Smooth muscle cell (in vitro differentiated cells): ENCODE data around the gene RPP40. TPM values are rescaled to one million over a fixed set of nuclear protein-coding genes. Genes with fewer than 3 reads are reported as not detected.

Experiments used
- DNase-seq: peaks from one replicate; lab custom pipeline; 2025; ENCODE audit not compliant: unreplicated experiment; lab: John Stamatoyannopoulos, UW
- H2AFZ ChIP-seq: fragments of 200-600 bp; sonication (generic); 2 replicates; pipeline ENCODE4 v1.6.0; 2016; ENCODE audit warnings: antibody characterized with exemption, low read depth, mild to moderate bottlenecking
- H3F3A ChIP-seq: fragments of 200-600 bp; sonication (generic); 2 replicates; pipeline ENCODE4 v1.6.0; 2017; ENCODE audit warnings: antibody characterized with exemption, low read depth
- H3K27ac ChIP-seq: fragments of 200-600 bp; sonication (generic); 2 replicates; pipeline ENCODE4 v1.5.1; 2016; ENCODE audit warnings: low read depth, mild to moderate bottlenecking
- H3K27me3 ChIP-seq: fragments of 200-600 bp; sonication (generic); 2 replicates; pipeline ENCODE4 v1.6.1; 2016; ENCODE audit warnings: low read depth, mild to moderate bottlenecking
- H3K36me3 ChIP-seq: fragments of 200-600 bp; sonication (generic); 2 replicates; pipeline ENCODE4 v1.5.1; 2016; ENCODE audit warnings: low read depth
- H3K4me1 ChIP-seq: fragments of 200-600 bp; sonication (generic); 2 replicates; pipeline ENCODE4 v1.5.1; 2016; ENCODE audit warnings: low read depth
- H3K4me2 ChIP-seq: fragments of 200-600 bp; sonication (generic); 2 replicates; pipeline ENCODE4 v1.6.0; 2016; ENCODE audit warnings: mild to moderate bottlenecking
- H3K4me3 ChIP-seq: fragments of 200-600 bp; sonication (generic); 2 replicates; pipeline ENCODE4 v1.5.1; 2016; ENCODE audit warnings: mild to moderate bottlenecking
- H3K79me2 ChIP-seq: fragments of 200-600 bp; sonication (generic); 2 replicates; pipeline ENCODE4 v1.6.0; 2016; ENCODE audit warnings: low read depth, mild to moderate bottlenecking
- H3K9ac ChIP-seq: fragments of 200-600 bp; sonication (generic); 2 replicates; pipeline ENCODE4 v1.6.0; 2016; ENCODE audit warnings: low read depth
- H3K9me3 ChIP-seq: fragments of 200-600 bp; sonication (generic); replicated peaks from 2 replicates; pipeline ENCODE4 v1.5.1; 2016; ENCODE audit warnings: low read depth
- H4K20me1 ChIP-seq: fragments of 200-600 bp; sonication (generic); 2 replicates; pipeline ENCODE4 v1.6.0; 2016; ENCODE audit warnings: low read depth
- CTCF ChIP-seq: fragments of 200-600 bp; sonication (generic); IDR thresholded peaks from 2 replicates; pipeline ENCODE4 v1.5.1; 2017; ENCODE audit warnings: borderline replicate concordance, mild to moderate bottlenecking, antibody characterized with exemption; ENCODE audit not compliant: insufficient read depth, poor library complexity, severe bottlenecking
- WGBS: methylation state at CpG from one replicate; pipeline ENCODE4 v1.1.7; 2016; ENCODE audit warnings: low lambda C conversion rate; 5-methylcytosine and 5-hydroxymethylcytosine counted together
- polyA plus RNA-seq: library from polyadenylated mRNA; unstranded; fragments of >200 nt; fragmentation: Nextera tagmentation; extraction: Ambion mirVana; gene quantifications from 2 replicates; pipeline ENCODE4 v1.2.1, GENCODE V29; 2016
- total RNA-seq: library from RNA; depleted of rRNA; stranded (reverse); fragments of >200 nt; gene quantifications from 2 replicates; pipeline ENCODE4 v1.2.3, GENCODE V29; 2014

Gene RPP40
- total and polyA plus RNA-seq, 2 experiments from 2014 or later, result 6.7 to 7.7 TPM

DNA sequence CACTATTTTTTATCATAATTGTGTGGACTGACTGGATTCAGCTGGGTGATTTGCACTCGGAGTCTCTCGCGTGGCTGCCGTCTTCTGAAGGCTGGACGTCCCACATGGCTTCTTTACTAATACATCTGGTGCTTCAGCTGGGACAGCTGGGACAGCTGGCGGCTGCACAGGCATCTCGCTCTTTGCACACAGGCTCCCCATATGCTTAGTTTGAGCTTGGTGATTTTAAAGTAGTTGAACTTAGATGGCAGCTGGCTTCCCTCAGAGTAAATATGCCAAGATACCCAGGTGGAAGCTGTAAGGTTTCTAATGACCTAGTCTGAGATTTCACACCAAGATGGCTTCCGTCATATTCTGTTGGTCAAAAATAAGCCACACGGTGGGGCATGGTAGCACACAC is 42.6 kb upstream of the RPP40 start:
- no peaks in the 10 kb centered on the region for H3F3A ChIP-seq
- no peaks in the 10 kb centered on the region for H3K27me3 ChIP-seq
- no peak overlapping the region for H2AFZ ChIP-seq
- no peak overlapping the region for H3K4me3 ChIP-seq
- TF ChIP-seq CTCF, result no peak
- no peak overlapping the region for H3K4me2 ChIP-seq
- H3K36me3 ChIP-seq, result peaks cover 3% of the 10 kb centered on the region
- peaks cover 9% of the 10 kb centered on the region for H3K9me3 ChIP-seq
- DNase-seq, result no peak
- H3K79me2 ChIP-seq, result no peaks in the 10 kb centered on the region
- H3K9ac ChIP-seq, result no peak overlapping the region
- no peaks in the 10 kb centered on the region for H4K20me1 ChIP-seq
- H3K27ac ChIP-seq, result no peak overlapping the region
- 96% methylated on average over 9 of the region's 9 CpGs for WGBS
- H3K4me1 ChIP-seq, result no peaks in the 10 kb centered on the region

GRCh38 chr6:5045416-5045815 is 41.6 kb upstream of the RPP40 start:
- H3K27me3 ChIP-seq, result no peaks in the 10 kb centered on the region
- no peaks in the 10 kb centered on the region for H3K79me2 ChIP-seq
- no peak overlapping the region for H3K4me3 ChIP-seq
- 52% methylated on average over 8 of the region's 8 CpGs for WGBS
- TF ChIP-seq CTCF, result no peak
- no peaks in the 10 kb centered on the region for H4K20me1 ChIP-seq
- no peak overlapping the region for H3K4me2 ChIP-seq
- DNase-seq, result no peak
- no peaks in the 10 kb centered on the region for H3K9me3 ChIP-seq
- H3F3A ChIP-seq, result no peaks in the 10 kb centered on the region
- H3K9ac ChIP-seq, result no peak overlapping the region
- no peak overlapping the region for H2AFZ ChIP-seq
- no peak overlapping the region for H3K27ac ChIP-seq
- no peaks in the 10 kb centered on the region for H3K36me3 ChIP-seq
- no peaks in the 10 kb centered on the region for H3K4me1 ChIP-seq

DNA sequence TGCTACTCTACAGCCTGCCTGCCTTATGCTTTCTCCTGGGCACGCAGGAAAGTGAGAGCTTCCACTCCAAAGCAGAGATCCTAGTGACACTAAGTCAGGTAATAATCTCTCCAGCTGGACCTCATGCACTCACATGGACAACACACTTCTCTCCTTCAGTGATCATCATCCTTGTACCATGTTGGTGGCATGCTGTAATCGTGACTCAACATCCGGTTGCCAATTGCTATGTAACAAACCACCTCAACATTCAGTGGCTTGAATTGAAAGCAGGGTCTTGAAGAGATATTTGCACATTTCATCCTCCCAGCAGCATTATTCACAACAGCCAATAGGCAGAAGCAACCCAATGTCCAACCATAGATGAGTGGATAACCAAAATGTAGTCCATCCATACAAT is 41.0 kb upstream of the RPP40 start:
- H3K4me3 ChIP-seq, result no peak overlapping the region
- H4K20me1 ChIP-seq, result no peaks in the 10 kb centered on the region
- H3K4me1 ChIP-seq, result no peaks in the 10 kb centered on the region
- WGBS, result 97% methylated on average over 3 of the region's 3 CpGs
- no peak overlapping the region for H3K4me2 ChIP-seq
- H3F3A ChIP-seq, result no peaks in the 10 kb centered on the region
- H3K27ac ChIP-seq, result no peak overlapping the region
- H3K27me3 ChIP-seq, result no peaks in the 10 kb centered on the region
- no peaks in the 10 kb centered on the region for H3K79me2 ChIP-seq
- no peaks in the 10 kb centered on the region for H3K36me3 ChIP-seq
- no peaks in the 10 kb centered on the region for H3K9me3 ChIP-seq
- no peak for TF ChIP-seq CTCF
- H2AFZ ChIP-seq, result no peak overlapping the region
- no peak for DNase-seq
- H3K9ac ChIP-seq, result no peak overlapping the region

GRCh38 chr6:5042436-5042835 is 38.6 kb upstream of the RPP40 start:
- no peak for TF ChIP-seq CTCF
- WGBS, result 85% methylated on average over 3 of the region's 3 CpGs
- DNase-seq, result no peak
- no peak overlapping the region for H2AFZ ChIP-seq
- no peaks in the 10 kb centered on the region for H3F3A ChIP-seq
- no peaks in the 10 kb centered on the region for H3K27me3 ChIP-seq
- H3K4me2 ChIP-seq, result no peak overlapping the region
- H3K27ac ChIP-seq, result no peak overlapping the region
- H3K79me2 ChIP-seq, result no peaks in the 10 kb centered on the region
- H4K20me1 ChIP-seq, result no peaks in the 10 kb centered on the region
- no peak overlapping the region for H3K4me3 ChIP-seq
- H3K4me1 ChIP-seq, result no peaks in the 10 kb centered on the region
- no peaks in the 10 kb centered on the region for H3K9me3 ChIP-seq
- H3K36me3 ChIP-seq, result no peaks in the 10 kb centered on the region
- H3K9ac ChIP-seq, result no peak overlapping the region
